Keratinocyte (primary cell): ENCODE data around the gene ERC1. TPM values are rescaled to one million over a fixed set of nuclear protein-coding genes. Genes with fewer than 3 reads are reported as not detected.

Experiments used
- DNase-seq: peaks from one replicate; pipeline ENCODE4 v3.0.0-alpha.2; 2011; ENCODE audit warnings: low read depth, missing footprints, low spot score
- FAIRE-seq: peaks from 2 replicates; lab custom pipeline; 2011; peaks lifted over from hg19 to GRCh38; lab: Jason Lieb, UNC
- H2AFZ ChIP-seq: 2 replicates; pipeline ENCODE4 v1.6.0; 2012; ENCODE audit warnings: low read length, control low read depth, inconsistent platforms; ENCODE audit not compliant: control insufficient read depth
- H3K27ac ChIP-seq: 2 replicates; pipeline ENCODE4 v1.5.1; 2011; ENCODE audit warnings: low read length; ENCODE audit not compliant: control insufficient read depth, insufficient read depth
- H3K27me3 ChIP-seq: 3 replicates; pipeline ENCODE4 v1.6.0; 2011; ENCODE audit warnings: low read length; ENCODE audit not compliant: control insufficient read depth, insufficient read depth; ENCODE audit errors: extremely low read depth
- H3K36me3 ChIP-seq, 2 experiments: 2 replicates in 1 of 2; 3 replicates in 1 of 2; pipeline ENCODE4 v1.5.1; 2011; ENCODE audit warnings: low read length in 2 of 2, mild to moderate bottlenecking in 1 of 2; ENCODE audit not compliant: control insufficient read depth in 2 of 2, insufficient read depth in 2 of 2; ENCODE audit errors: extremely low read depth in 1 of 2
- H3K4me1 ChIP-seq: 3 replicates; pipeline ENCODE4 v1.5.1; 2011; ENCODE audit warnings: low read length; ENCODE audit not compliant: control insufficient read depth, insufficient read depth; ENCODE audit errors: extremely low read depth
- H3K4me2 ChIP-seq: 3 replicates; pipeline ENCODE4 v1.6.0; 2011; ENCODE audit warnings: low read depth, low read length; ENCODE audit not compliant: control insufficient read depth, insufficient read depth; ENCODE audit errors: extremely low read depth
- H3K4me3 ChIP-seq, 3 experiments: fragments of 200-600 bp in 1 of 3; sonication (generic) in 1 of 3; 2 replicates in 2 of 3; 3 replicates in 1 of 3; pipeline ENCODE4 v1.5.1; 2011 to 2016; ENCODE audit warnings: low read length in 3 of 3, mild to moderate bottlenecking in 3 of 3, control low read depth in 2 of 3, inconsistent platforms in 1 of 3, low read depth in 1 of 3, mixed read lengths in 1 of 3, mixed run types in 1 of 3, moderate library complexity in 1 of 3; ENCODE audit not compliant: control insufficient read depth in 2 of 3, insufficient read depth in 2 of 3; ENCODE audit errors: extremely low read depth in 1 of 3
- H3K79me2 ChIP-seq: 2 replicates; pipeline ENCODE4 v1.6.0; 2012; ENCODE audit warnings: low read length; ENCODE audit not compliant: control insufficient read depth, insufficient read depth
- H3K9ac ChIP-seq: 3 replicates; pipeline ENCODE4 v1.6.0; 2011; ENCODE audit warnings: low read length; ENCODE audit not compliant: control insufficient read depth, insufficient read depth; ENCODE audit errors: extremely low read depth
- H3K9me1 ChIP-seq: 3 replicates; pipeline ENCODE4 v1.6.0; 2011; ENCODE audit warnings: low read length; ENCODE audit not compliant: control insufficient read depth, insufficient read depth; ENCODE audit errors: extremely low read depth
- H3K9me3 ChIP-seq: 2 replicates; pipeline ENCODE4 v1.5.1; 2012; ENCODE audit warnings: low read depth, low read length; ENCODE audit not compliant: control insufficient read depth
- H4K20me1 ChIP-seq: 3 replicates; pipeline ENCODE4 v1.6.0; 2011; ENCODE audit warnings: low read length; ENCODE audit not compliant: control insufficient read depth, insufficient read depth; ENCODE audit errors: extremely low read depth
- EZH2 ChIP-seq: IDR thresholded peaks from one replicate; pipeline ENCODE4 v1.6.1; 2012; ENCODE audit warnings: inconsistent platforms, mild to moderate bottlenecking, low read length, moderate library complexity
- dilution Hi-C: fragments of 300-500 bp; cut with MboI; formaldehyde crosslinking; loops from one replicate; pipeline ENCODE4 v1.7.0; 2020; ENCODE audit warnings: low sequenced_read_pairs; ENCODE audit not compliant: extremely low pct_ligation_motif_present
- polyA plus RNA-seq, 5 experiments: library from polyadenylated mRNA; depleted of rRNA in 3 of 5; stranded (reverse) in 3 of 5; stranded (forward) in 1 of 5; unstranded in 1 of 5; fragments of >200 nt; gene quantifications; 1 replicate in 1 of 5; 2 replicates in 3 of 5; 3 replicates in 1 of 5; pipeline versions ENCODE4 v1.2.1 to v1.2.3, GENCODE V29; 2011 to 2012; ENCODE audit warnings: missing spikeins in 2 of 5, low read depth in 1 of 5, low replicate concordance in 1 of 5
- TF ChIP-seq, protein P1 (sequence below), 3 experiments: IDR thresholded peaks in 1 of 3; conservative IDR thresholded peaks in 1 of 3; optimal IDR thresholded peaks in 1 of 3; 2 replicates in 2 of 3; 3 replicates in 1 of 3; pipeline versions ENCODE3 to v1.5.1; 2011; ENCODE audit warnings: low read length in 3 of 3, mild to moderate bottlenecking in 3 of 3, moderate library complexity in 2 of 3, control low read depth in 1 of 3, inconsistent platforms in 1 of 3; ENCODE audit not compliant: insufficient read depth in 2 of 3; ENCODE audit errors: extremely low read depth in 1 of 3

Gene ERC1
- polyA plus RNA-seq, 1 donor (not counting 4 experiments of a cell fraction or from before 2014, with no cell fraction given) = 16.1 TPM

- no peaks in the 10 kb centered on the region for H3K79me2 ChIP-seq
- TF ChIP-seq, protein P1, sequence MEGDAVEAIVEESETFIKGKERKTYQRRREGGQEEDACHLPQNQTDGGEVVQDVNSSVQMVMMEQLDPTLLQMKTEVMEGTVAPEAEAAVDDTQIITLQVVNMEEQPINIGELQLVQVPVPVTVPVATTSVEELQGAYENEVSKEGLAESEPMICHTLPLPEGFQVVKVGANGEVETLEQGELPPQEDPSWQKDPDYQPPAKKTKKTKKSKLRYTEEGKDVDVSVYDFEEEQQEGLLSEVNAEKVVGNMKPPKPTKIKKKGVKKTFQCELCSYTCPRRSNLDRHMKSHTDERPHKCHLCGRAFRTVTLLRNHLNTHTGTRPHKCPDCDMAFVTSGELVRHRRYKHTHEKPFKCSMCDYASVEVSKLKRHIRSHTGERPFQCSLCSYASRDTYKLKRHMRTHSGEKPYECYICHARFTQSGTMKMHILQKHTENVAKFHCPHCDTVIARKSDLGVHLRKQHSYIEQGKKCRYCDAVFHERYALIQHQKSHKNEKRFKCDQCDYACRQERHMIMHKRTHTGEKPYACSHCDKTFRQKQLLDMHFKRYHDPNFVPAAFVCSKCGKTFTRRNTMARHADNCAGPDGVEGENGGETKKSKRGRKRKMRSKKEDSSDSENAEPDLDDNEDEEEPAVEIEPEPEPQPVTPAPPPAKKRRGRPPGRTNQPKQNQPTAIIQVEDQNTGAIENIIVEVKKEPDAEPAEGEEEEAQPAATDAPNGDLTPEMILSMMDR (optimal IDR thresholded peaks at IDR 0.05 in 1 of 3, IDR thresholded peaks at IDR 0.05 in 1 of 3, conservative IDR thresholded peaks at IDR 0.05 in 1 of 3; ENCODE audit: extremely low read depth in 1 of 3, insufficient read depth in 2 of 3, low read length in 3 of 3) = no peak
- no peak for TF ChIP-seq EZH2
Measured at GRCh38 chr12:1491983-1492697, 501.1 kb downstream of the ERC1 start.

DNA sequence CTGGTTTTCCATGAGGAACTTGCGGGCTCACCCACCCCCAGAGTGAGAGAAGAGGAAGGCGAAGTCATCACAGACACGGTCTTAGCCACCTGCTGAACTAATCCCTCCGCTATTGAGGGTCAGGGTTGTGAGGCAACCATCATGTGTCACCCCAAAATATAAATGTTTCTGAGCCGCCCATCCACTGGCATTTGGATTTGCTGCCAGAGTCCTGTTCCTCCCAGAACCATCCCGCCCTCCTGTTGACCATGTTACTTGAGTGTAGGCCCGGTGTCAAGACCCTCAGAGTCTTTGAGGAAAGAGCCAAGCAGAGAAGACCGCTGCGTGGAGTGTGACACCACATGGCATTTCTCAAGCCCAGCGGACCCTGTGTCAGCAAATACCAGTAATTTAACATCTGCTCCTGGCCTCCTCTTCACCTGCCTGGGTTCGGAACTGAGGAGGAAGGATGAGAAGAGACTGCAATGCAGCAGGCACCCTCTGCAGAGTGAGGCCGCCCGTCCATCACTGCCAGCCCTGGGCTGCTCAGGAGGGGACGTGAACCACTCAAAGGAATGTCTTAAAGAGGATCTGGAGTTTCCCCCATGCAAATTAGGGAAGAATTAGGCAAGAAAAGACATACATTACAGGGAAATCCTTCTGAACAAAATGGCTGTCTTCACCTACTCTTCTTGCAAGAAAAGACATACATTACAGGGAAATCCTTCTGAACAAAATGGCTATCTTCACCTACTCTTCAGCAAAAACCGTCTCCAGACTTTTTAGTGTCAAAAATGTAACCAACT lies 502.9 kb downstream of the ERC1 start:
- no peak for FAIRE-seq
- Histone ChIP-seq H3K4me3 (no peak overlapping the region), H3K9me3 (no peaks in the 10 kb centered on the region), H3K9me1 (no peaks in the 10 kb centered on the region), H4K20me1 (no peaks in the 10 kb centered on the region), H3K36me3 (peaks cover 13 to 17% of the 10 kb centered on the region in 2 experiments), H3K4me2 (no peak overlapping the region), H3K27me3 (no peaks in the 10 kb centered on the region), H3K9ac (no peak overlapping the region), H3K4me1 (peaks cover 11% of the 10 kb centered on the region), H3K27ac (no peak overlapping the region), H2AFZ (no peak overlapping the region), H3K79me2 (no peaks in the 10 kb centered on the region)
- dilution Hi-C loops = no loop called here
- DNase-seq = no peak
- TF ChIP-seq, protein P1 (optimal IDR thresholded peaks at IDR 0.05 in 1 of 3, IDR thresholded peaks at IDR 0.05 in 1 of 3, conservative IDR thresholded peaks at IDR 0.05 in 1 of 3; ENCODE audit: extremely low read depth in 1 of 3, insufficient read depth in 2 of 3, low read length in 3 of 3) = no peak
- no peak for TF ChIP-seq EZH2

More at GRCh38 chr12:1491983-1492697, 501.1 kb downstream of the ERC1 start:
- no peak overlapping the region for H3K9ac ChIP-seq
- FAIRE-seq (no peak), DNase-seq (no peak)
- H3K4me3 ChIP-seq = no peak overlapping the region
- peaks cover 17% of the 10 kb centered on the region for H3K4me1 ChIP-seq
- no peak overlapping the region for H2AFZ ChIP-seq
- H4K20me1 ChIP-seq = no peaks in the 10 kb centered on the region
- H3K27ac ChIP-seq = no peak overlapping the region
- no peaks in the 10 kb centered on the region for H3K27me3 ChIP-seq
- H3K4me2 ChIP-seq = no peak overlapping the region
- H3K36me3 ChIP-seq = peaks cover 13 to 17% of the 10 kb centered on the region in 2 experiments
- dilution Hi-C loops = no loop called here
- H3K9me1 ChIP-seq = no peaks in the 10 kb centered on the region
- H3K9me3 ChIP-seq = no peaks in the 10 kb centered on the region
